GM20000 (cell line): ENCODE measurements around the gene TTC33.

Experiments
- DNase-seq: peaks from one replicate; pipeline ENCODE4 v3.0.0; 2012; ENCODE audit warnings: low spot score
- TF ChIP-seq, protein P1 (sequence below): IDR thresholded peaks from 2 replicates; pipeline ENCODE4 v1.5.1; 2012; ENCODE audit warnings: mild to moderate bottlenecking, control low read depth; ENCODE audit errors: extremely low read depth, missing control alignments

Gene TTC33

DNA sequence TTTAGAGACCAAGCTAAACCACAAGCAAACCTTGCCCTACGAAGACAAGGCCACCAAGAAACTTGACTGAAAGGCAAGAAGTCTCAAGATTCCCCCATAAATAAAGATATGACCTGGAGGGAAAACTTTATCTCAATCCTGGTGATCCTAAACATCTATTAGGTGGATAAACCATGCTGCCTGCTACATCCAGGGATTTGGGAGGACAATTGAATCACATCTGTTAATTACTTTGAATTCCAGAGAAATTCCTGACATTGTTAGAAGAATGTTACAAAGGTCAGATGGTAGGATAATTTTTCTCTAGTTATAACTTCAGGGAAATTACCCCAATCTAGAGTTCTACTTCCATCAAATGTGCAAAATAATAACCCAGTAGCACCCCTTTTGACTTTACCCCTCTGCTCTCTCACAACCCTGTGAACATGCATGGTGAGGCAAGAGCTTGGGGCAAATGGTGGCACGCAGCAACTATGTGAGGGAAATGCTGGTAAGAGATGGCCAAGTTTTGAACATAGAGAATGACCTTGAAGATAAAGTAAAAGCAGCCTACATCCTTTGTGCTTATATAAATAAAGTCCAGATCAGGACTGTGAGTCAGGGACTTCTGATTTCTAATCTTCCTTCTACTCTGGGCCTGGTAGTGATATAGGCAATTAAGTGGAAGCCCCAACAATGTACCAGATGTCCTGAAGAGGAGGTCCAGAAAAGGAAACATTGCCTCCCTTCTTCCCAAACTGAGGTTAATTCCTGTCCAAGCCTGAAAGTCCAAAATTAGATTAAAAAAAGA, 133.1 kb downstream of the TTC33 start:
- TF ChIP-seq, protein P1, sequence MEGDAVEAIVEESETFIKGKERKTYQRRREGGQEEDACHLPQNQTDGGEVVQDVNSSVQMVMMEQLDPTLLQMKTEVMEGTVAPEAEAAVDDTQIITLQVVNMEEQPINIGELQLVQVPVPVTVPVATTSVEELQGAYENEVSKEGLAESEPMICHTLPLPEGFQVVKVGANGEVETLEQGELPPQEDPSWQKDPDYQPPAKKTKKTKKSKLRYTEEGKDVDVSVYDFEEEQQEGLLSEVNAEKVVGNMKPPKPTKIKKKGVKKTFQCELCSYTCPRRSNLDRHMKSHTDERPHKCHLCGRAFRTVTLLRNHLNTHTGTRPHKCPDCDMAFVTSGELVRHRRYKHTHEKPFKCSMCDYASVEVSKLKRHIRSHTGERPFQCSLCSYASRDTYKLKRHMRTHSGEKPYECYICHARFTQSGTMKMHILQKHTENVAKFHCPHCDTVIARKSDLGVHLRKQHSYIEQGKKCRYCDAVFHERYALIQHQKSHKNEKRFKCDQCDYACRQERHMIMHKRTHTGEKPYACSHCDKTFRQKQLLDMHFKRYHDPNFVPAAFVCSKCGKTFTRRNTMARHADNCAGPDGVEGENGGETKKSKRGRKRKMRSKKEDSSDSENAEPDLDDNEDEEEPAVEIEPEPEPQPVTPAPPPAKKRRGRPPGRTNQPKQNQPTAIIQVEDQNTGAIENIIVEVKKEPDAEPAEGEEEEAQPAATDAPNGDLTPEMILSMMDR = no peak
- DNase-seq = no peak

DNA sequence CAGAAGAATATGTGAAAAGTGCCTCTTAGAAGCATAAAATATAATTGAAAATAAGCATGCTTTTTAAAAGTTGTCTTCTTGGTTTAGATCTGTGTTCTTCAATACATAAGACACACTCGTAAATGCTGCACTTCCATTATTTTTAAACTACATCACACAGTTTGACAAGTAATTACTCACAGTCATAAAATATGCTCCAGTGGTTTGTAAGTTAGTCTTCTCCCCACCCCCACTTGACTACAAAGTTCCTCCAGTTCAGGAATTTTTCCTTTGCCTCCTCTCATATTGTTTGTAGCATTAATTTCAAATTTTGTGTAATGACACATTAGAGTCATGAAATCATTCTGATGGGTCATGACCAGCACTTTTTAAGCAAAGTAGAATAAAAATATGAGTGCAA, 136.3 kb downstream of the TTC33 start:
- TF ChIP-seq, protein P1 = no peak
- no peak for DNase-seq

DNA sequence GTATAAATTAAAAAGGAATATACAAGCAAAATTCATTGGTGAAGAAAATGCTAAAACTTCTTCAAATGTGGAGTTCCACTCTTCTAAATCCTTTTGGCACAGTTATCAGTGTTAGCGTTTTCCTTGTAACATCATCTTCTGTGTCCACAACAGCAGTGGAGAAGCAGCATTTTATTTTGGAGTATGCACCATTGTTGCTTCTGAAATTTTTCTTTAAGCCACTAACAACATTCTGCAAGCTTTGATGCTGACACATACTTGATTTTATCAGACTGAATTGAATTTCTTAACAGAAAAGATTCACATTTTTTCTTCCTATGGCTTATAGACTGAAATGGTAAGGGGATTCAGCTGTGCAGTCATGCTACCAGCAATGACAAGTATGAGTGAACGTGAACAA, 136.8 kb downstream of the TTC33 start:
- DNase-seq = no peak

DNA sequence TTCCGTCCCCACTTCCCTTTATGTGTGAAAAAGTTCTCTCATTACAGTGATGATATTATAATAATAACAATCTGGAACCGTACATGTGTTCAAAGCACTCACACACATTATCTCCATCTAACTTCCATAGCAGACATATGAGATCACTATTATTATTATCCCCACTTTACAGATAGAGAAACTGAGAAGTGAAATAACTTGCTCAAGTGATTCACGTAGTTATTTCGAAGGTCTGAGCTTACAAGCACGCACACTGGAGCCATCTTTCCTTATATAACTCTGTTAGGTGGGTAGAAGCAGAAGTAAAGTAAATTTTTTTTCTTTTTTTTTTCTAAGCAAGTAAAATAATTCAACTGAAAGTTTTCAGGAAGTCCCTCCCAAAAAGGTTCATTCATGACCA, 139.0 kb downstream of the TTC33 start:
- TF ChIP-seq, protein P1 = no peak
- DNase-seq = no peak

More for the DNA sequence above, 136.8 kb downstream of the TTC33 start:
- TF ChIP-seq, protein P1 = no peak

DNA sequence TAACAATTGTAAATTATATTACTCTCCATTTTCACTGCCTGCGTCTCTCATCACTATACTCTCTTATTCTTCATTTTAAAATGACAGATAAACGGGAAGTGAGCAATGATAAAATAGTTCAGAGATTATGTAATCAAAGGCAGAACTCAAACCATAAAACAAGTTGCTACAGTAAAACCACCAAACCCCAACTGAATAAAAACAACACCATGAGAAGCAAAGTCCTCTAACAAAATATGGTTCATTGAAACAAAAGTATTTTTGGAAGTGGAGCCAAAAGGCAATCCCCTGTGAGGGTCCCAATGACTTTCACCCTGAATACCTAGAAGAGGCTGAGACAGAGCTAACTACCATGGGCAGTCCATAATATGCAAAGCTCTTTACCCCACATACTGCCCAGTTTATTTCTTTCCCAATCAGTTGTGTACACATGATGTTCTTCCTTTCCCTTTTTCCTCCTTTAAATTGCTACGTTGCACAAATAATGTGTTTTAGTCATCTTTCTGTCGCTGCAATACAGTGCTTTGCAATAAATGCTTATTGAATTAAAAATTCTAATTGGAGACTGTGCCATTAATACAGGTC, 140.1 kb downstream of the TTC33 start:
- DNase-seq = no peak
- TF ChIP-seq, protein P1 = no peak

DNA sequence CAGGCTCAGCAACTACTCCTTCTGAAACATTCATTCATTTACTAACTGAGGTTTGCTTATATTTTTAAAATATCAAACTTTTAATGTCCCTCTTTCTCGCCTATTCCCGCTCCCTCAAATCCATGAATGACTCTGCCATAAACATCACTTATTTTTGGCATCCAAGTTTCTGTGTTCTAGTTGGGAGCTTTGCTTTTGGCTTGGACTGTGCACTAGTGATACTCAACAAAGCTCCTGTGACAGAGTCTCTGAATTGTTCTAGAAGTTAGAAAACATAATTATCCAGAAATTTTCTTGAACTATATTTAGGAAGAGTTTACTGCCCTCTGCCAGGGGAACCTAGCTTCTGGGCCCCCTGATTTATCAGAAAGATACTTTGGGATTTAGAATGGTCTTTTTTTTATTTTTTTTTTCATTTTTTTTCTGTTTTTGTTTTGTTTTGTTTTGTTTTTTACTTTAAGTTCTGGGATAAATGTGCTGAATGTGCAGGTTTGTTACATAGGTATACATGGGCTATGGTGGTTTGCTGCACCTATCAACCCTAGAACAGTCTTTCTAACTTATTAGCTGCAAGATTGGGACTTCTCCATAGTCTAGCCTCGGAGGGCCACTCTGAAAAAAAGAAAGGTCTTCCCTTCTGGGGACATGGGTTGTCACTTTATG, 140.7 kb downstream of the TTC33 start:
- TF ChIP-seq, protein P1 = no peak

DNA sequence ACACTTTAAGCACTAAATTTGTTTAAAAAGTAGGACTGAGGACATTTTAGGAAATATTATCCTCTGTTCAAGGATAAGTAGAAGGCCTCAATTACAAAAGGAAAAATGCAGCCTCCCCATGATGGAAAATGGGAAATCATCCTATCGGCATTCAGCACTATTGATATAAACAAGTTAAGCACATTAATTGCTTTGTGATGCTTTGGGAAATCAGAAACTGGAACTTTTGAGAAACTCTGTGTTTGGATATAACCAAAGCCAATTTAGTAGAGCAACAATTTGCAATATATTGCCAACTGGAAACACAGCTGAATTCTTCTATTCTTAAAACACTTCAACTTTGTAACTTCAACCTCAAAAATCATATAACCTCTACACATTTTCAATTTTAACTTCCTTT, 141.3 kb downstream of the TTC33 start:
- DNase-seq = no peak
- TF ChIP-seq, protein P1 = no peak

More for the DNA sequence above, 140.7 kb downstream of the TTC33 start:
- no peak for DNase-seq
